GM21447 (cell line): ENCODE results near the gene FRMD4B.

Experiments used
- ATAC-seq: cut with Tn5 transposase; IDR thresholded peaks from one replicate; pipeline ENCODE4 v1.9.1; 2021; ENCODE audit not compliant: unreplicated experiment

FRMD4B gene

GRCh38 chr3:69406163-69406562 is 20.3 kb upstream of the FRMD4B start:
- ATAC-seq: no peak

GRCh38 chr3:69405067-69405466 is 19.2 kb upstream of the FRMD4B start:
- ATAC-seq: no peak

GRCh38 chr3:69403454-69403853 is 17.6 kb upstream of the FRMD4B start:
- no peak for ATAC-seq

- no peak for ATAC-seq
Measured at GRCh38 chr3:69400683-69401082, 14.8 kb upstream of the FRMD4B start.

GRCh38 chr3:69392850-69393249 is 7.0 kb upstream of the FRMD4B start:
- no peak for ATAC-seq

- ATAC-seq: no peak
Measured at GRCh38 chr3:69392415-69392814, 6.5 kb upstream of the FRMD4B start.

- ATAC-seq: no peak
Measured at GRCh38 chr3:69391554-69391953, 5.7 kb upstream of the FRMD4B start.

- no peak for ATAC-seq
Measured at GRCh38 chr3:69390771-69391170, 4.9 kb upstream of the FRMD4B start.

- ATAC-seq: no peak
Measured at GRCh38 chr3:69389520-69390248, 3.8 kb upstream of the FRMD4B start.

GRCh38 chr3:69388241-69388640 is 2.4 kb upstream of the FRMD4B start:
- no peak for ATAC-seq

- no peak for ATAC-seq
Measured at GRCh38 chr3:69386556-69387385, 883 bp upstream of the FRMD4B start.

GRCh38 chr3:69385123-69385722 is 665 bp downstream of the FRMD4B start:
- ATAC-seq: no peak

GRCh38 chr3:69384326-69384725 is 1.6 kb downstream of the FRMD4B start:
- no peak for ATAC-seq

- ATAC-seq: no peak
Measured at GRCh38 chr3:69379661-69380060, 6.2 kb downstream of the FRMD4B start.

- no peak for ATAC-seq
Measured at GRCh38 chr3:69378112-69378802, 7.6 kb downstream of the FRMD4B start.

GRCh38 chr3:69377262-69377661 is 8.6 kb downstream of the FRMD4B start:
- no peak for ATAC-seq

- ATAC-seq: no peak
Measured at GRCh38 chr3:69376731-69377130, 9.2 kb downstream of the FRMD4B start.

GRCh38 chr3:69371816-69372215 is 14.1 kb downstream of the FRMD4B start:
- no peak for ATAC-seq

GRCh38 chr3:69370901-69371301 is 15.0 kb downstream of the FRMD4B start:
- ATAC-seq: no peak

GRCh38 chr3:69370156-69370883 is 15.6 kb downstream of the FRMD4B start:
- ATAC-seq: no peak
